NCI-H526 (cell line): ENCODE data around the gene MCCD1.
A peak's percentile ranks its signal among the peaks of the same experiment; 100 is the strongest.
"Not testable (repeated sequence)": the region's sequence is repeated elsewhere in the genome, so short reads cannot be mapped to it uniquely, and the experiment has no call there.

ENCODE experiments used
- DNase-seq, 2 experiments: peaks; one replicate each; lab custom pipeline; 2025; lab: John Stamatoyannopoulos, UW

Gene MCCD1, protein sequence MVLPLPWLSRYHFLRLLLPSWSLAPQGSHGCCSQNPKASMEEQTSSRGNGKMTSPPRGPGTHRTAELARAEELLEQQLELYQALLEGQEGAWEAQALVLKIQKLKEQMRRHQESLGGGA

DNA sequence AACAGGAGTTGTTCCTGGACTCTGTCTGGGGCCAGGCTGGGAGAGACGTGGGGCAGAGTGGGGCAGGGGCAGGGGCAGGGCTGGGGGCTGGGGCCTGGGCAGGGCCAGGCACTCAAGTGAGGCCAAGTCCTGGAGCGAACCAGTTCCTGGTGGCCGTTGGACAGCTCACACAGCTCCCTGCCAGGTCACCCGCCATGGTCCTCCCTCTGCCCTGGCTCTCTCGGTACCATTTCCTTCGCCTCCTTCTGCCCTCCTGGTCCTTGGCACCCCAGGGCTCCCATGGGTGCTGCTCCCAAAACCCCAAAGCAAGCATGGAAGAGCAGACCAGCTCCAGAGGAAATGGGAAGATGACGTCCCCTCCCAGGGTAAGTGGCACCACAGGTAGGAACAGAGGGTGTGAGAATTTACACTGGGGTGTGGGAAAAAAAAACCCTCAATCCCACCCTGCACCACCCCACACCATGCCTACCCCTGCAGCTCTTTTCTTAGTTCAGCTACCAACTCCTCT is at the start of gene MCCD1:
Gene MCCD1, plus strand, starts transcription at position 142 of the 508 bp plus-strand sequence. Its CDS starts 53 bp downstream, at position 195.
- DNase-seq: no peak

DNA sequence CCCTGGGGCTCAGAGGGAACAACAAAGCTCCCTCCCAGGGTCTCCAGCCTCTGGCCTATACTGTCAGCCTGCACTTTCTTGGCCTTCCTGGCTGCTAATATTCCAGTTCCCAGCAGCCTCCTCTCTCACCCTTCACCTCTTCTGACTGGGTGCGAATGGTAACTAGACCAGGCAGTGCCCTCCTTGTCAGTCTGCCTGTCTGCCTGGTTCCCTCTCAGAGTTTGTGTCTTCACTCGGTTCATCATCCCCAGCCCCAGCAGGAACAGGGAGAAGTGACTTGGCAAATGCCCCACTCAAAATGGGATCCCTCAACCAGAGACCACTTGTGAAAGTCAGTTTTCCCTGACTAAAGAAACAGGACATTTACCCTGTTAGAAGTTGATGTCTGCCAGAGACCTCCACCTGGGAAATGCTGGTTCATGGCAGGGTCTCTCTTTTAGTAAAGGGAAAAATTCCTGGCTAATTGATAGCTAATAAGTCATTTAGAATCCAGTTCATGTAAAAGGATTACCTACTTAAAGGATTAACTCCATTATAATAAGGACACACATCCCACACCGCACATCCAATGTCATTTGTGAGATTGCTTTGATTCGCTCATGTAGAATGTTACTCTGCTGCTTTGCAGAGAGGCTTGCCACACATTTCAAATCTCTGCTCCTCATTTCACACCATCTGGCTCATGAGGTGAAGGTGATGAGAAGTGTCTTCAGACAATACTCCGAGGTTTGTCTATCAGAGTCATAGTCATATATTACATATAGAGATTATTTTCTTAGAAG is 49.4 kb upstream of the MCCD1 start:
- no peak for DNase-seq

- no peak for DNase-seq
Measured at GRCh38 chr6:31479933-31480535, 48.7 kb upstream of the MCCD1 start.

DNA sequence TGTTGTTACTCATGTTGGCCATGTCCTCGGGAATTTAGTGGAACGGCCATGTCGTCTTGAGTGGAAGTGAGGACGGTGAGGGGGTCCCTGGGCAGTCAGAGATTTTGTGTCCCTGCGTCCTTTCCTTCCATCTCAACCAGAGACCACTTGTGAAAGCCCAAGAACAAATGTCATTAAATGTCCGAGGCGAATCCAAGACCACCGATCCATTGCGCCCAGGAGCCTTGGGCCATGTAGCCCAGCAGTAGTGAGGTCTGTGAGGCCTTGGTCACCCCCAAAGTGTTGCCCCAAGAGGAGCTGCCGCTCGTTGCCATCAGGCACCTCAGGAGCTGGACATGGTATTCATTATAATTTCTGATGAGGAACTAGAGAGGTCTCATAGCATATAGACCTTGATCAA is 48.2 kb upstream of the MCCD1 start:
- no peak for DNase-seq

- no peak for DNase-seq
Measured at GRCh38 chr6:31483392-31483791, 45.4 kb upstream of the MCCD1 start.

DNA sequence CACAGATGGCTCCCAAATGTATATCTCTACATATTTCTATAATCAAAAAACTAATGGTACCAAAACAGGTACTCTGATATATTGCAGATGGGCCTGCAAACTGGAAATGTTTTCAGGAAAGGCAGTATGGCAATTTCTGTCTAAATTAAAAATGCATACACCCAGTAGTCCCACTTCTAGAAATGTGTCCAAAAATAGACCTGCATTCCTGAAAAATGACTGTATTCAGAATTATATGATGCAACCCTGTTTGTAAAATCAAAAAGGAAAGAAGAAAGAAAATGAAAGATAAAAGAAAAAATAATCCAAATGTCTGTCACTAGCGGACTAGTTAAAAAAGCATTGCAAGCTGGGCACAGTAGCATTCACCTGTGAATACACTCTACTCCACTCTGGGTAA is 43.7 kb upstream of the MCCD1 start:
- DNase-seq: no peak

GRCh38 chr6:31486065-31486837 is 42.5 kb upstream of the MCCD1 start:
- not testable (repeated sequence) for DNase-seq

DNA sequence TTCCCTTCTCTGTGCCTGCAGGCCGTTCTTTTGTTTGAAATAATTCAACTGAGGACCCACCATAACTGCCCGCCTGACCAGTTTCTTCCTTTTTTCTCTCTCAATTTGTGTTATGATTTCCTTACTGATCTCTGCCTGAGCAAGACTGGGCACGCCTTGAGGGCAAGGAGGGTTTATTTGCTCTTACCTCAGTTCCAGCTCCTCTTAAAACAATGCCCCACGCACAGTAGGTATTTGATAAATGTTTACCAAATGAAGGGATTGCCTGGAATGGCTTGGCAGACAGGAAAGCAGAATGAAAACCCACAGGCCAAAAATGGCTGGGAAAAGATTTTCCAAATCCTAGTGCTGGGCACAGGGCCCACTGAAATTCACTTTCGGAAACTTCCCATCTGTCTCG is 41.1 kb upstream of the MCCD1 start:
- DNase-seq: not testable (repeated sequence)

DNA sequence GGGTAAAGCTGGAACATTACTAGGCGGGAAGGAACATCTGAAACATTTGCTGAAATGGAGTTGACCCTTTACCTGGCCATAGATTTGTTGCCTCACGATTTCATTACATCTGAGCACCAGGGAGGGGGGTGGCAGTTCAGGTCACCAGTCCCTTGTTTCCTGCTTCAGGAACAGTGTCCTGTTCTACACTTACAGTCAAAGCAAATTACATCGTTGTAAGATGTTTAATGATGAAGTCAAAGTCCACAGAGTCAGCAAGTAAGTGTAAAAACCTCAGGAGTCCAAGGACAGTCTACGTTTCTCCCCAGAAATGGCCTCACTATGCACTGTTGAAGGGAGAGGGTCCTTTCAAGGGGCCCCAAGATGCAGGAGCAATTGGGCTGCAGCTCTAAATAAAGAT is 39.7 kb upstream of the MCCD1 start:
- DNase-seq: no peak

DNA sequence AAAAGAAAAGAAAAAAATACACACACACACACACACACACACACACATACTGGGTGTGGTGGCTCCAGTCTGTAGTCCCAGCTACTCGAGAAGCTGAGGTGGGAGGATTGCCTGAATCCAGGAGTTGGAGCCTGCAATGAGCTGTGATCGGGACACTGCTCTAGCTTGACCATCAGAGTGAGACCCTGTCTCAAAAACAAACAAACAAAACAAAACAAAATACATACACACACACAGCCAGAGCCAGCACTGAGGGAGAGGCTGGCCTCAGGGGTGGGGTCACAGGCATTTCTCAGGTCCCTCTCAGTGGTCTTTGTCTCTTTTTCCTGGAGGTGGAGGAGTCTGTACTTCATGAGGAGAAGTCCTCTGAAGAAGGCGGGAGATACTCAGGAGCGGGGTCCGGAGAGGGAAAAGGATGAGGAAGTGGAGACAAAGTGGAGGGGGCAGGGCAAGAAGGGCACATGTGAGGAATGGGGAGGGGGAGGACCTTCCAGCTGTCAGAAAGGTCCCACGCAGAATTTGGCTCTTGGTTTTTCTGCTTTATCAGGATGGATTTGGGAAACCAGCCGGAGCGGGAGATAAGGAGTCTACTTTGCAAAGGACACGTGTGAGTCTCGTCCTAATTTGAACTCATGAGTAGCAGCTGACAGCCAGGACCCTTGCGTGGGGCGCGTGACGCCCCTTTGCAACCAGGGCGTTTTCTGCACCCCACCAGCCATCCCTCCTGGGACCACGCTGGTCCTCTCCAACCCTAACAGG is 38.5 kb upstream of the MCCD1 start:
- DNase-seq: no peak

- not testable (repeated sequence) for DNase-seq
Measured at GRCh38 chr6:31493550-31493874, 35.2 kb upstream of the MCCD1 start.

- peak; percentile 64 to 90 for DNase-seq
Measured at GRCh38 chr6:31493875-31494694, 34.7 kb upstream of the MCCD1 start.

- no peak for DNase-seq
Measured at GRCh38 chr6:31495580-31495979, 33.2 kb upstream of the MCCD1 start.

DNA sequence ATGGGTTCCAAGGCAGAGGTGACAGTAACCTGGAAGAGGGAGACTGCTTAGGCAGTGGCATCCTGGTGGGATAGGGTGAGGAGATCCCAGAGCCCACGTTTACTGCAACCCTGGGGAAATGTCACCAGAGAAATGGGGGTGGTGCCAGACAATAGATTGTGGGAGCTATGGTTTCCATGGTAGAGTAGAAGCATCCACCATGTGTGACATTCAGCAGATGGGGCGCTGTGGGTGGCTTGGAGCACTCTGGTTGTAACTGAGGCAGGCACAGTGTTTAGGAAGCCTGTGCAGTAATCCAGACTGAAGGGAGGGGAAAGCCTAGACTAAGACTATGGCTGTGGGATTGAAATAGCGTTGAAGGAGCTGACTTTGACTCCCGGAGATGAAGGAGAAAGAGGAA is 31.9 kb upstream of the MCCD1 start:
- not testable (repeated sequence) for DNase-seq

DNA sequence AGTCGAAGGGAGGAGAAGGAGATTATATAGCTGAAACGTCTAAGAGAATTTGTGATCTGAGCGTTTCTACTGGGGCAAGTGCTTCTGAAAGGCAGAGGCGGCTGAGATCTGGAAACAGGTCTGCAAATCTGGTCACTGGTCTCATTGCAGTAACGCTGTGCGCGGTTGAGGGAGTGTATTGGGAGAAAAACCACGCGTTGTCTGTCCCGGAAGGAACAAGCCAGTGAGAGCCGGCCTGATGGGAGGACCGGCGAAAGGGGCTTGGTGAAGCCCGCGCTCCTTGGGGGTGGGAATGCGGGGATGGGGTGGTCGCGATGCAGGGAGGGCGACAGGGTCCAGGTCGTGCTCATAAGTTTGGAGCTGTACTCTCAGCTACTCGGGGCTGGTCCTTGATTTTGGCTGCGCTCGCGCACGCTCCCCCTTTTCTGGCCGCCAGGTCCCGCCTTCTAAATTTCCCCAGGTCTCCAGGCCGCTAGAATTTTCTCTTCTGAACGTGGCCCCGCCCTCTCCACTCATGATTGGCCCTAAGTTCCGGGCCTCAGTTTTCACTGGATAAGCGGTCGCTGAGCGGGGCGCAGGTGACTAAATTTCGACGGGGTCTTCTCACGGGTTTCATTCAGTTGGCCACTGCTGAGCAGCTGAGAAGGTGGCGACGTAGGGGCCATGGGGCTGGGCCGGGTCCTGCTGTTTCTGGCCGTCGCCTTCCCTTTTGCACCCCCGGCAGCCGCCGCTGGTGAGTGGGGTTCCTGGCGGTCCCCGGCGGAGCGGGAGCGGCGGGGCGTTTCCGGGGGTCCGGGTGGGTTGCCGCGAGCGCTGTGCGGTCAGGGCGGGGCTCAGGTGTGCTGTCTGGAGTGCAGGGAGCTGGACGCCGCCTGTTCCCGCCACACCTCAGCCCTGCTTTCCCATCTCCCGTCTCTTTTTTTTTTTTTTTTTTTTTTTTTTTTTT is 31.0 kb upstream of the MCCD1 start, which contains the start of gene MICB:
Gene MICB, plus strand, starts transcription at position 615 of the 946 bp plus-strand sequence. Its CDS starts 49 bp downstream, at position 664.
- peak; percentile 89 to 93 for DNase-seq

GRCh38 chr6:31498748-31499147 is 30.0 kb upstream of the MCCD1 start:
- DNase-seq: peak in 1 of 2 experiments; percentile 54

DNA sequence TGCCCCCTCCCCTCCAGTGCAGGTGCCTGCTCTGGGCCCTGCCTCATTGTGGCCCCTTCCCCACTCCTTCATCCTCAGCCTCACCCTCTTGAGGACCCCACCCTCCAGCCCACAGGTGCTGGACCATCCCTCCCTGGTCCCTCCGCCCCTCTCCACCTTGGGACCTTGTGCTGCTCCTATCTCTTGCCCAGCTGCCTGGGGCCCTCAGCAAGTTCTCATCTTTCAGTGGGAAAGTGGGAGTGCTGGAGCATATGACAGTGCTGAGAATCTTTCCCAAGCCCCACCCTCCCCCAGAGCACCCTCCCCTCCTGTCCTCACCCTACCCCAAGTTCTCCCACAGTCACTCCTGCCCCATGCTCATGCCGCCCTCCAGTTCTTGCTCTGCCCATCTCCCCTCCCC is 29.1 kb upstream of the MCCD1 start:
- DNase-seq: not testable (repeated sequence)

DNA sequence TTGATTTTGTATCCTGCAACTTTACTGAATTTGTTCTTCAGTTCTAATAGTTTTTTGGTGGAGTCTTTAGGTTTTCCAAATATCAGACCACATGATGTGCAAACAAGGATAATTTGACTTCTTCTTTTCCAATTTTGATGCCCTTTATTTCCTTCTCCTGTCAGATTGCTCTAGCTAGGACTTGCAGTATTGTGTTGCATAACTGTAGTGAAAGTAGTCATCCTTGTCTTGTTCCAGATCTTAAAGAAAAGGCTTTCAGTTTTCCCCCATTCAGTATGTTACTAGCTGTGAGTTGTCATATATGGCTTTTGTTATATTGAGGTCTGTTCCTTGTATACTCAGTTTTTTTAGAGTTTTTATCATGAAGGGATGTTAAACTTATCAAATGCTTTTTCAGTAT is 26.2 kb upstream of the MCCD1 start:
- no peak for DNase-seq

DNA sequence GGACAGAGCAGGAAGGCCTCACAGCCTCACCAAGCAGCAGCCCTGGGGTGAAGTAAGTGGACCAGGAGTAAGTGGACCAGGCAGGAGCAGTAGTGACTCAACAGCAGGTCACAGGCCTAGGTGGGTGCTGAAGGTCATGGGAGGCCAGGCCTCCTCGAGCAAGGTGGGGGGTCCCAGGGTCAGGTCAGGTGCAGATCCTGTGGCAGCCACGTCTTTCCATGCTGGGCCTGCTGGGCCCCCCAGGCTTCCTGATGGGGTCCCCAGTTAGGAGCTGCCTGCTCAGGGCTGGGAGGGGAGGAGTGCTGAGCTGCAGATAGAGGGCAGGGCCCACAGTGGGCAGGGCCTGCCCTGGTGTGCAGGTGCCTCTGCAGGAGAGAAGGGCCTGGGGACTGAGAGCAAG is 19.7 kb upstream of the MCCD1 start:
- DNase-seq: not testable (repeated sequence)

- no peak for DNase-seq
Measured at GRCh38 chr6:31510007-31510406, 18.8 kb upstream of the MCCD1 start.
